Raji (cell line): ENCODE results near the gene ALG8.

Source experiments
- POLR2A ChIP-seq: IDR thresholded peaks from 2 replicates; pipeline ENCODE4 v1.6.1; 2011; ENCODE audit warnings: low read depth, low read length, control low read depth; ENCODE audit not compliant: insufficient read depth

The ALG8 gene

GRCh38 chr11:78139422-78140391 lies at the start of gene ALG8:
Gene ALG8 (minus strand): TSS chr11:78139626. CDS start chr11:78139588, 38 bp downstream.
- peak; percentile 89 for TF ChIP-seq POLR2A

- TF ChIP-seq POLR2A = peak; percentile 77
Observed at GRCh38 chr11:78188286-78189173, 49.1 kb upstream of the ALG8 start, which contains the start of the genes KCTD21 and USP35. Gene KCTD21 (minus strand): TSS chr11:78188626. CDS start chr11:78174554, 14,072 bp downstream. Gene USP35 (plus strand): TSS chr11:78188919. CDS start chr11:78196246, 7,327 bp downstream.

GRCh38 chr11:78187366-78188285 lies 48.2 kb upstream of the ALG8 start:
- no peak for TF ChIP-seq POLR2A

- no peak for TF ChIP-seq POLR2A
Observed at GRCh38 chr11:78181185-78181584, 41.8 kb upstream of the ALG8 start.

GRCh38 chr11:78180751-78181150 lies 41.3 kb upstream of the ALG8 start:
- TF ChIP-seq POLR2A = no peak

- no peak for TF ChIP-seq POLR2A
Observed at GRCh38 chr11:78179459-78180071, 40.1 kb upstream of the ALG8 start.

GRCh38 chr11:78177216-78177615 lies 37.8 kb upstream of the ALG8 start:
- no peak for TF ChIP-seq POLR2A

- TF ChIP-seq POLR2A = no peak
Observed at GRCh38 chr11:78176605-78177141, 37.2 kb upstream of the ALG8 start.

- no peak for TF ChIP-seq POLR2A
Observed at GRCh38 chr11:78171951-78172350, 32.5 kb upstream of the ALG8 start.

GRCh38 chr11:78170874-78171549 lies 31.6 kb upstream of the ALG8 start:
- no peak for TF ChIP-seq POLR2A

- no peak for TF ChIP-seq POLR2A
Observed at GRCh38 chr11:78170413-78170812, 31.0 kb upstream of the ALG8 start.

- TF ChIP-seq POLR2A = no peak
Observed at GRCh38 chr11:78168539-78169477, 29.4 kb upstream of the ALG8 start.
